Measurements from ENCODE around the gene ZNF681. TPM values are rescaled to one million over a fixed set of nuclear protein-coding genes. Genes with fewer than 3 reads are reported as not detected.
"Not testable (repeated sequence)": the region's sequence is repeated elsewhere in the genome, so short reads cannot be mapped to it uniquely, and the experiment has no call there.

Gene ZNF681
- polyA plus RNA-seq (ENCODE audit: insufficient read length in 3 of 3): 1 to 10 TPM; 4.3 to 5.4 (median 4.9) TPM
- long read RNA-seq, donor 1, partial matches to known transcripts: 0 of 2 reads
- long read RNA-seq, donor 1, other reads (novel, unspliced or antisense): 0 of 2 reads
- long read RNA-seq, donor 2, full-length matches to known transcripts: 2 of 2 reads
- long read RNA-seq, donor 2, partial matches to known transcripts: 0 of 2 reads
- long read RNA-seq, donor 2, other reads (novel, unspliced or antisense): 0 of 2 reads
- long read RNA-seq, donor 3, full-length matches to known transcripts: 2 of 2 reads
- long read RNA-seq, donor 3, partial matches to known transcripts: 0 of 2 reads
- long read RNA-seq, donor 3, other reads (novel, unspliced or antisense): 0 of 2 reads
- long read RNA-seq, donor 4: 0 reads
- long read RNA-seq, donor 5: 0 reads
- long read RNA-seq, donor 6, full-length matches to known transcripts: 1 of 1 reads
- long read RNA-seq, donor 6, partial matches to known transcripts: 0 of 1 reads
- long read RNA-seq, donor 6, other reads (novel, unspliced or antisense): 0 of 1 reads
- long read RNA-seq, donor 7, full-length matches to known transcripts: 2 of 2 reads
- long read RNA-seq, donor 7, partial matches to known transcripts: 0 of 2 reads
- long read RNA-seq, donor 7, other reads (novel, unspliced or antisense): 0 of 2 reads
- long read RNA-seq, donor 8, partial matches to known transcripts: 789 of 789 reads
- long read RNA-seq, donor 8, other reads (novel, unspliced or antisense): 0 of 789 reads
- long read RNA-seq, donor 9, partial matches to known transcripts: 2,726 of 2,726 reads
- long read RNA-seq, donor 9, other reads (novel, unspliced or antisense): 0 of 2,726 reads
- long read RNA-seq, donor 10, partial matches to known transcripts: 6 of 6 reads
- long read RNA-seq, donor 10, other reads (novel, unspliced or antisense): 0 of 6 reads
- long read RNA-seq, donor 11, full-length matches to known transcripts: 2 of 2 reads
- long read RNA-seq, donor 11, partial matches to known transcripts: 0 of 2 reads
- long read RNA-seq, donor 11, other reads (novel, unspliced or antisense): 0 of 2 reads
- long read RNA-seq, donor 12, full-length matches to known transcripts: 2 of 2 reads
- long read RNA-seq, donor 12, partial matches to known transcripts: 0 of 2 reads
- long read RNA-seq, donor 12, other reads (novel, unspliced or antisense): 0 of 2 reads
- long read RNA-seq, donor 13: 0 reads
- long read RNA-seq, donor 14: 0 reads
- long read RNA-seq, donor 15: 0 reads
- long read RNA-seq, donor 16: 0 reads

DNA sequence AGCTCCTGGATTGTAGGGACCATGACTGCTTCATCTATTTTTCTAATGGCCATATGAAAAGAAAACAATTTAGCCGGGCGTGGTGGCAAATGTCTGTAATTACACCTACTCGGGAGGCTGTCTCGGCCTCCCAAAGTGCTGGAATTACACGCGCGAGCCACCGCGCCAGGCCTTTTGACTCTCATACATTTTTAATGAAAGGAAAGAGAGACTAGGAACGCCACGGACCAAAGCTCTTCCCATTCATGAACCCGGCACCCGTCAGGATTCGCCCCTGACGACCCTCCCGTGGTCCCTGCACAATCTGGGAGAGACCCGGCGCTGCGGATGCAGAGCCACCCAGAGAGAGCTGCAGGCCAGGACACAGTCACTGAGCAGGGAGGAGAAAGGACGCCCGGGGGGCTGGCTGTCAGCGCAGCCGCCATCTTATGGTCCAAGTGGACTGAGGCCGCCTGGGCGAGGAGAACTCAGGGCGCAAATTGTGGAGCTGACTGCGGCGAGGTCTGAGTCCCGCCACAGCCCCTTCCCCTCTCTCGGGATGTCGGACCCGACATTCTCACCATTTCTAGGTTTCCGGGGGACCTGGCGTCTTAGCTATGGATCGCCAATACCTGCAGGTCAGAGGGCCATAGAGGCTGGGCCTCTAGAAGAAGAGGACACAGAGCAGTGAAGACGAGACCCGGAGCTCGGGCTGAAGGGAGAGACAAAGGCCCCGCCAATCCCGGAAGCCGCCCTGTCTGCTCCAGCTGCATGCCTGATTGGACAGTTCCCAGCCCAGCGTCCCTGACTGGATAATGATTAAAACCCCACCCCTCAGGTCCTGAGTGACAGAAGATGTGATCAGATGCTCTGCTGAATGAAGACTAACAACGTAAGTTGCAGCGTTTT is at the start of gene ZNF681:
TSS of gene ZNF681 (minus strand) at position 705 of the 888 bp plus-strand sequence. CDS start at position 563, 142 bp downstream.
- DNase-seq: peak; percentile 93

DNA sequence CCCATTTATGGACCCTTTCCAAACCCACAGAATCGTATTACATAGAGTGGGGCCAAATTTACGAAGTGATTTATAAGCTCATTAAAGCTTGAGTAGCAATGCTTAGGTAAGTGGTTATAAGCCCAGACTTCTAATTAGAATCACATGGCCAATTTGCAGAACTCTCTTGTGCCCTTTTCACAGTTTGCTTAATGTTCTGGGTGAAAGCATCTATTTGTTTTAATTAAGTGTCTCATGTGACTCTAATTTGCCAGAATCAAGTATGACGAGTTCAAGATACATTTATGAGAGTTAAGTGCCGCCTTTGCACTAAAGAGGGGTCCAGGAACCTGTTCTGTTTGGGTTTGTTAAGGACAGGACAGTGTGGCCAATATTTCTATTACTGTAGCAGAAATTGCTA is 46.0 kb upstream of the ZNF681 start:
- DNase-seq: no peak

DNA sequence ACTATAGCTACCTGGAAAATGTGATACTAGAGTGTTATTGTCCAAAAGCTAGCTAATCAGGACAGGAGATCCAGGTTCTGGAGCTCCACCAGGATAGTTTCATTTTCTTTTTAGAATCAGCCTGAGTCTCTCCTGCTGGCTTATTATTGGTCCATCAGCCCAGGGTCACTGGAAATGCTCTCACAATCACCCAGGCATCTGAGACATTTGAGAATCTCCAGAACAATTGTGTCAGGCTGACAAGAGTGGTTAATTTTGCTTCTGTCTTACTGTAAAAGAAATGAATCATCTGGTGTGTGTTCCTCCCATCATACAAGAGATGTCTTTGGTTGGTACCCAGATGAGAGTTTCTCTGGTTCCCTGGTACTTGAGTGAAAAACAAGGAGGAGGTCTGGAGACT is 43.6 kb upstream of the ZNF681 start:
- no peak for DNase-seq

DNA sequence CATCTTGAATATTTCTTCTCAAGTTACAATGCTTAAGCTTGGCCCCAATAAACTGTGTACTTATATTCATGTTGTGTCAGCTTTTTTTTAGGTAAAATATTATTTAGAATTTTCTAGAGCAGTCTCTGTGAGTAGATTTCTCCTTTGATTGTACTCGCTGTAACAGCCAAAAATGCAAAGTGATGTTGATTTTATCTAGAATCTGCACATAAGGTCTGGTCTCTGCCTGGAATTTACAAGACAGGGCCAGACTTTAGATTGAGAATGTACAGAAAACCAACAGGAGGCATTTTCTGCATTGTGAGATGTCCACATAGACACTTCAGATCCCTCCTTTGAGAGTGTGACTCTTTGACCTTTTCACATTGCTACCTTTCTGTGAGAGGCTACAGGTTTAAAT is 43.1 kb upstream of the ZNF681 start:
- DNase-seq: no peak

DNA sequence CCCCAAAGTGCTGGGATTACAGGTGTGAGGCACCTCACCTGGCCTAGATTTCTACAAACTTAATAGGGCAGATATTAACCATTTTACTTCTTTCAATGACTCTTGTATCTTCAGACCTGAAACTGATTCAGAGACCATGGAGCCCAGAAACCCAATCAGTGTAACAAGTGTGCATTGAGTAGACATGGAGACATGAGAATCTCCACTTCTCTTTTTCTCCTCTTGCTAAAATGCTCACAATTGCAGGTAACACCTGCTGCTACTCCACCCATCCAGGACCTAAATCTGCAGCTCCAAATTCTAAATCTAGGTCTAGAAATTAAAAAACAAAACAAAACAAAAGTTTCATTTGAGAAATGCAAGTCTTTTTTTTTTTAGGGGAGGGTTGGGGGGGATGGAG is 42.2 kb upstream of the ZNF681 start:
- DNase-seq: no peak

DNA sequence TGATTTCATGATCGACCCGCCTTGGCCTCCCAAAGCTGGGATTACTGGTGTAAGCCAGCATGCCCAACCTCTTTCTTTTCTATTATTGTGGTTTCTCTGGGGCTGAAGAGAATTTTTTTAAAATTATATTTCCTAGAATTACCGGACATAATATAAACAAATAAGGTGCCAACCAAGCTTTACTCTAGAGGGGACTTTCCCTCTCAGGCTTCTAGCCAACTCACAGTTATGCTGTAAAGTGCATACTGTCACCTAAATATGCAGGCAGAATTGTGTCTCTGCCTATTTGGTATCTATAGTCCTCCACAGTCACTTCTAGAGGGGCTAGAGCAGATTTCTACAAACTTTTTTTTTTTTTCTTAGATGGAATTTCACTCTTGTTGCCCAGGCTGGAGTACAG is 41.6 kb upstream of the ZNF681 start:
- DNase-seq: no peak

DNA sequence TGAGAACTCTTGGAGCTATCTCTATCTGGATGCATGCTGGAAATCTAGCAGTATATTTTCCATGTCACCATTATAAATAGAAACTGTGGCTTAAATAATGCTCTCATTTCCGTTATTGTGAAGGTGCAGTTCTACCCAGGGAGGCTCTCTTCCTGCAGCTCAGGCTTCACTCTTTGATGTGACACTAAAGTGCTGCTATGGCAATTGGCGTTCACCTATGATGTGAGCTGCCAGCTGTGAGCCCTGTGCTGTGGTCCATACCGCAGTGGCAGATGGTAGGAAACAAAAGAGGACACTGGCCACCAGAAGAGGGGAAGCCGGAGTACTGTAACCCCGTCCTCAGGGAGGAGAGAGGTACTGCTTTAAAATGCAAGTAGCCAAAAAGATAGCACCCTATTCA is 40.6 kb upstream of the ZNF681 start:
- no peak for DNase-seq

DNA sequence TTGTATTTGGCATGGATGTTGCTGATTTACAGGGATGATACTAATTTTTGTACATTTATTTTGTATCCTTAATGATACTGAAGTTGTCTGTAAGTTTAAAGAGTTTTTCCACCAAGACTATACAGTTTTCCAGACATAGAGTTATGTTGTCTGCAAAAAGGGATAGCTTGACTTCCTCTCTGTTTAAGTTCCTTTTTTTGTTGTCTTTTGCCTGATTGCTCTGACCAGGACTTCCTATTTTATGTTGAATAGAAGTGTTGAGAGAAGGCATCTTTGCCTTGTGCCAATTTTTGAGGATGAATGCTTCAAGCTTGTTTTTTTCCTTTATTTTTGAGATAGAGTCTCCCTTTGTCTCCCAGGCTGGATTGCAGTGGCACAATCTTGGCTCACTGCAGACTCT is 36.8 kb upstream of the ZNF681 start:
- DNase-seq: no peak

DNA sequence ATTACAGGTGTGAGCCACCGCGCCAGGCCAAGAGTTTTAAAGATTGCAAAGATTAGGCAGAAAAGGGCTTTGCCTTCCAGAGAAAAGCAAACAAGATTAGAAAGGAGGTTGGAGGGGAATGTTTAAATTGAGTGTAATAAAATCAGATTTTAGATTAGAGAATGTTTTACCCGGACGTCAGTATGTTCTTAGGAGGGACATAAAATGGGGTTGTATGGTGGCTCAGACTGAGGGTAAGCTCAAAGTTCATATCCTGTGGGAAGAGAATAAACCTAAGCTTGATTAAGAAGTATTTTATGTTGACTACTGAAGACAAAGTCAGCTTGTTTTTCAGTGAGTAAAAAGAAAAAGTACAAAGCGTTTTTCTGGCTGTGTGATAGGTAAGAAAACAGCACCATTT is 34.1 kb upstream of the ZNF681 start:
- no peak for DNase-seq

DNA sequence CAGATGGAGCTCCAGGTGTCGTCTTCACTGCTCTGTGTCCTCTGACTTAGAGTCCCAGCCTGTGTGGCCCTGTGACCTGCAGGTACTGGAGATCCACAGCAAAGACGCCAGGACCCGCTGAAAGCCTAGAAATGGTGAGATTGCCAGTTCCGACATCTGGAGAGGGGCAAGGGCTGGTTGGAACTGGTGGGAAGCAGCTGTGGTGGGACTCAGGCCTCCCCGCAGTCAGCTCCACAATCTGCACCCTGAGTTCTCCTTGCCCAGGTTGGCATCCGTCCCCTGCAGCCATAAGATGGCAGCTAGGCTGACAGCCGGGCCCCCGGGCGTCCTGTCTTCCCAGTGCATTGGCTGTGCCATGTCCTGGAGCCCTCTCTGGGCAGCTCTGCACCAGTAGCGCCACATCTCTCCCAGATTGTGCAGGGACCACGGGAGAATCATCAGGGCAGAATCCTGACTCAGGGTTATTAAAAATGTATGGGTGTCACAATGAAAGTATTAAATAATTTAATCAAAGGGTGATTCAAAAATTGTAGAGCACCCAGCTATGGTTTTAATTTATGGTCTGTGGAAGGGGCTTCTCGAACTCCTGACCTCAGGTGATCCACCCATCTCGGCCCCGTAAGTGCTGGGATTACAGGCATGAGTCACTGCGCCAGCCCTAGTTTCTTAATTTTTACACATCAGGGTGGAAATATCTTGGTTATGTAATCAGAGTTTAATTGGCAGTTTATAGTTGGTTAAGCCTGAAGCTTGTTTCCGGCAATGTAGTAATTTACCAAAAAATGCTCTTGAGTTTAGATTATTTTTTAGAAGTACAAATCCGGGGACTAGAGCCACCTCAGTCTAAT is 32.2 kb upstream of the ZNF681 start:
- DNase-seq: no peak

DNA sequence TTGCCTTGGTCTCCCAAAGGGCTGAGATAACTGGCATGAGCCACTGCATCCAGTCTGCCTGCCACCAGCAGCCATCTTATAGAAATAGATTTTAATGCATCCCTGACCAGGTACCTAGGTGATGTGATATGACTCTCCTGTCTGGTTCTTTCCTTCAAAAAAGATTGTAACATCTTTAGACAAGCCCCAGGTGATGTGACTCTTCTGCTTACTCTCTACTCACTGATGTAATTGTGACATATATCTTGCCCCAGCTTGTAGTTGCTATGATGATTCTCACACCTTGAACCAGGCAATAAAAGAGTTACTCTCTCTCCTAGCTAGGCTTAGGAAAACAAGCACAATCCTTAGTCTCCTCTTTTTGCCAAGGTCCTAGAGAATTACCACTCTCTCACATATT is 30.6 kb upstream of the ZNF681 start:
- no peak for DNase-seq

DNA sequence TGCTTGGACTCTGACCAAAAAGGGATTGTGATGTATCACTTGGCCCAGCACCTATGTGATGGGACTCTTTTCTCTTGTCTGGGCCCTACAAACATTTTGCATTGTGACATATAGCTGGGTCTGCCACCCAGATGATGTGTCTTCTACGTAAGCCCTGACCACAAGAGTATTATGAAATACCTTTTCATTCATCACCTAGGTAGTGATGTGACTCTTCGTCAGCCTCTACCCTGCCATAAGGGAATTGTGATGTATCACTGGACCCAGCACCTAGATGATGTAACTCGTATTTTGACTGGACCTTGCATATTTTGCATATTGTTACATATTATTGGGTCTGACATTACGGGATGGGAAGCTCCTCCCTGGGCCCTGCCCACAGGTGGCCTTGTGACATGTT is 29.7 kb upstream of the ZNF681 start:
- DNase-seq: no peak

DNA sequence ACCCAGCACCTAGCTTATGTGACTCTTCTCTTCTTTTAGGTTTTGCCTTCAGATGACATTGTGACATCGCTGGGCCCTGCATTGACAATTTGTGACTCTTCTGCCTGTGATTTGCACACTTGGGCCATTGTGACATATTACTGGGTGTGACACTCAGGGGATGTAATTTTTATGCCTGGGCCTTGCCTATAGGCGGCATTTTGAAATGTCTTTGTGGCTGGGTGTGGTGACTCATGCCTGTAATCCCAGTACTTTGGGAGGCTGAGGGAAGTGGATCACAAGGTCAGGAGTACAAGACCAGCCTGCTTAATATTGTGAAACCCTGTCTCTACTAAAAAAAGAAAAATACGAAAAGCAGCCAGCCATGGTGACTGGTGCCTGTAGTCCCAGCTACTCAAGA is 28.4 kb upstream of the ZNF681 start:
- no peak for DNase-seq

DNA sequence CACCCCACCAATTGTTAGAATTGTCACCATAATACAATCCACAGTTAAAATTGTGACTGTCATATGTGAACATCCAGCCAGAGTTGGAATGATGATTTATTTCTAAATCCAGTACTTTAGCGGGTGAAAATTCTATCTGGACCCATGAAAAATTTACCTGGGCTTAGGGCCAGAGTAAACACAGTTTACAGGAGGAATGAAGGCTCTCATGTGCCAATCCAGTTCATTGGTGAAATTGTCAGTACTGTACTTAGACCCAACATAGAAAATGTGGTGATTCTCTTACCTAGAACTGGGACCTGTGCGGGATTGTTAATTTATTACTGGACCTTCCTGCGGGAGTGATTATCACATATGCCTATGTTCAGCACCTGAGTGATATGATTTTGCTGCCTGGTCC is 27.3 kb upstream of the ZNF681 start:
- DNase-seq: no peak

DNA sequence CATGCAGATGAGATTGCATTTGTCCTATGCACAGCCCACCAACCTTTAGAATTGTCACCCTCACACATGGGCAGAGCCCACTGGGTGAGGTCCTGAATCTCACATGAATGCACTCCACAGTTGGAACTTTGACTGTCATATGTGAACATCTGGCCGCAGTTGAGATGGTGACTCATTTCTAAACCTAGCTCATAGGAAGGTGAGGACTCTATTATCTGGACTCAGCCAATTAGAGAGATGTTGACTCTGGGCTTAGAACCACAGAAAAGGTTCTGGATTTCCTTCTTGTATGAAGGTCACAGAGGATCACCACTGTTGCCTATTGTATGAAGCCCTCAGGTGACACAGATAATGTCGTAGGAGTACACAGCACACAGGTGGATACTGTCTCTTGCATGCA is 25.6 kb upstream of the ZNF681 start:
- DNase-seq: no peak

DNA sequence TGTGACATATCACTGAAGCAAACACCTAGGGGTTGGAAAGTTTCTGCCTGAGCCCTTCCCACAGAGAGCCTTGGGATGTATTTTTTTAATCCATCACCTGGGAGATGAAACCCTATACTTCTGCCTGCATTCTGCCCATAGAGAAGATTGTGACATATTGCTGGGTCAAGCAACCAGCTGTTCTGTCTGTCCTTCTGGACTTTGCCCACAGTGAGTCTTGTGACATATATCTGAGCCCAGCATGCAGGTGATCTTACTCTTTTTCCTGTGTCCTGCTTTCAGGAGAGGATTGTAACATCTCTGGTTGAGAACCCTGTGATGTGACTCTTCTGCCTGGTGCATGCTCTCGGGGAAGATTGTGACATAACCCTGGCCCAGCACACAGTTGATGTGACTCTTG is 24.9 kb upstream of the ZNF681 start:
- DNase-seq: no peak

DNA sequence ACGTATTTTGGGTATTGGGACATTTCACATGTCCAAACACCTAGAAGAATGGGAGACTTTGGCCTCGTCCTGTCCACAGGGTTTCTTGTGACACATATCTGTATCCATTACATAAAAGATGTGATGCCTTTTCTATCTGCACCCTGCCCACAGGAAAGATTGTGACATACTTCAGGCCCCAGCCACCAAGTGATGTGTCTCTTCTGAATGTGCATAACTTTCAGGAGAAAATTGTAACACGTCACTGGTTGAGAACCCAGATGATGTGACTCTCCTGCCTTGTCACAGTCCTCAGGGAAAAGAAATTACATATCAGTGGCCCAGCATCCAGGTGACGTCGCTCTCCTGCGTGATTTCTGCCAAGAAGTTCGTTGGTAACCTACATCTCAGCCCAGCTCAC is 21.0 kb upstream of the ZNF681 start:
- no peak for DNase-seq

DNA sequence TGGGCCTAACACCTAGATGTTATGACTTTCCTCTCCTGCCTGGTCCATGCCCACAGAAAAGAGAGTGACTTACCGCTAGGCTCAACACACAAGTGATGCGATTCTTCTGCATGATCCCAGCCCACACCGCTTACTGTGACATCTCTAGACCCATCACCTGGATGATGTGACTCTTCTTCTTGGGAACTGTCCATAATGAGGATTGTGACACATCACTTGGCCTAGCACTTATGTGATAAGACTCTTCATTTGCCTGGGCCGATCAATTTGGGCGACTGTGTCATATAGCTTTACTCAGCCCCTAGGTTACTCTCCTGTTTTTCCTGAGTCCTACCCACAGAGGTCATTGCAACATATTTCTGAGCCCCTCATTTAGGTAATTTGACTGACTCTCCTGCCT is 19.9 kb upstream of the ZNF681 start:
- no peak for DNase-seq

DNA sequence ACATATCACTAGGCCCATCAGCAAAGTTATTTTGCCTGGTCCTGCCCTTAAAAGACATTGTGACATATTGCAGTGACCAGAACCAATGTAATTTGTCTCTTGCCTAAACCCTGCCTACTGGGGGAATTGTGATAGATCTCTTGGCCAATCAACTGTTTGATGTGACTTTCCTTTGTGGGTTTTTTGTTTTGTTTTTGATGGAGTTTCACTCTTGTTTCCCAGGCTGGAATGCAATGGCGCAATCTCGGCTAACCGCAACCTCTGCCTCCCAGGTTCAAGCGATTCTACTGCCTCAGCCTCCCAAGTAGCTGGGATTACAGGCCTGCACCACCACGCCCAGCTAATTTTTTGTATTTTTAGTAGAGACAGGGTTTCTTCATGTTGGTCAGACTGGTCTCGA is 19.3 kb upstream of the ZNF681 start:
- DNase-seq: not testable (repeated sequence)

DNA sequence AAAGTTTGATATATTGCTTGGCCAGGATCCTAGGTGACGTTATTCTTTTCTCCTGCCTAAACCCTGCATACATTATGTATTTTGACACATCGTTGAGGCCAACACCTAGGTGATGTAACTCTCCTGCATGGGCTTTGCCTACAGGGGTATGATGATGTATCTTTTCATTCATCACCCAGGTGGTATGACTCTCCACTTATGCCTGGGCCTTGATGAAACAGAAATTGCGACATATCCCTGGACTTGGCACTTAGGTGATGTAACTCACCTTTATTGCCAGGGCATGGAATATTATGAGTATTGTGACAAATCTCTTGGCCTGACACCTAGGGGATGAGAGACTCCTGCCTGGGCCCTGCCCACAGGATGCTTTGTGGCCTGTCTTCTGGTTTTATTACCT is 18.5 kb upstream of the ZNF681 start:
- no peak for DNase-seq
